Measurements from ENCODE around the gene SAPCD2. TPM values are rescaled to one million over a fixed set of nuclear protein-coding genes. Genes with fewer than 3 reads are reported as not detected.

SAPCD2 gene
- total RNA-seq, 1 experiment from 2014 or later, result 29.8 TPM

GRCh38 chr9:137106662-137107250 is 36.4 kb upstream of the SAPCD2 start:
- H3K18ac ChIP-seq (ENCODE audit: insufficient read length, low read depth, low read length), result no peak overlapping the region
- H4K5ac ChIP-seq (ENCODE audit: insufficient read length, low read depth, low read length), result no peak overlapping the region
- no peaks in the 10 kb centered on the region for H3K4me1 ChIP-seq (ENCODE audit: insufficient read depth, low read length)
- no peak overlapping the region for H2BK20ac ChIP-seq (ENCODE audit: low read depth, low read length, poor library complexity, severe bottlenecking)
- H3K79me1 ChIP-seq (ENCODE audit: insufficient read depth, low read depth, low read length, poor library complexity, severe bottlenecking), result no peaks in the 10 kb centered on the region
- H3K79me2 ChIP-seq (ENCODE audit: insufficient read depth, low read length), result no peaks in the 10 kb centered on the region
- no CpG with 5 or more reads among the region's 27 CpGs for WGBS (ENCODE audit: extremely low coverage, insufficient read length, low lambda C conversion rate)
- no peak overlapping the region for H4K91ac ChIP-seq (ENCODE audit: insufficient read length, low read depth, low read length)
- H3K23me2 ChIP-seq (ENCODE audit: insufficient read length, low read depth, low read length, poor library complexity, severe bottlenecking), result no peaks in the 10 kb centered on the region
- no peak for TF ChIP-seq CTCF (conservative IDR thresholded peaks at IDR 0.05)
- H3K4ac ChIP-seq (ENCODE audit: low read depth, low read length), result no peak overlapping the region
- H2BK12ac ChIP-seq (ENCODE audit: insufficient read length, low read depth, low read length), result no peak overlapping the region
- no peaks in the 10 kb centered on the region for H4K20me1 ChIP-seq (ENCODE audit: control insufficient read depth, insufficient read depth, insufficient read length)
- peaks cover 4 to 19% (median 5%) of the 10 kb centered on the region in 3 experiments; a peak in 6 of 7 replicates for H3K36me3 Mint-ChIP-seq (ENCODE audit: insufficient read depth in 1 of 3, low read depth in 3 of 3)
- peaks cover 2 to 3% of the 10 kb centered on the region in 2 experiments; a peak in 2 of 5 replicates for H3K9me3 Mint-ChIP-seq
- H3K14ac ChIP-seq (ENCODE audit: insufficient read depth, low read length), result no peak overlapping the region
- H3K27ac Mint-ChIP-seq, result no peak overlapping the region
- no peak overlapping the region for H3K56ac ChIP-seq (ENCODE audit: insufficient read length, low read depth, low read length)
- peaks cover 14% of the 10 kb centered on the region for H3K9me3 ChIP-seq (ENCODE audit: control insufficient read depth, low read depth, low read length)
- H2AFZ ChIP-seq (ENCODE audit: low read length), result no peak overlapping the region
- H3K27ac ChIP-seq (ENCODE audit: insufficient read length, low read depth, low read length), result no peak overlapping the region
- no peak overlapping the region for H3K4me2 ChIP-seq (ENCODE audit: insufficient read depth, insufficient read length, low read length)
- no peaks in the 10 kb centered on the region for H3K4me1 Mint-ChIP-seq
- H3T11ph ChIP-seq (ENCODE audit: low read length), result no peak overlapping the region
- H2BK5ac ChIP-seq (ENCODE audit: insufficient read length, low read length), result no peak overlapping the region
- no peaks in the 10 kb centered on the region; the same call in 1 of the 2 replicates for H3K27me3 Mint-ChIP-seq (ENCODE audit: low read depth)
- no peak overlapping the region for H2AK5ac ChIP-seq (ENCODE audit: insufficient read length, low read length)
- H3K4me3 Mint-ChIP-seq, result no peak overlapping the region
- no peaks in the 10 kb centered on the region for H3K27me3 ChIP-seq (ENCODE audit: insufficient read depth, low read length)
- no peak overlapping the region for H3K9ac ChIP-seq (ENCODE audit: extremely low read depth, insufficient read length, low read length)
- no peak overlapping the region for H2BK120ac ChIP-seq (ENCODE audit: low read depth, low read length, poor library complexity, severe bottlenecking)
- no peak overlapping the region for H2BK15ac ChIP-seq (ENCODE audit: low read depth, low read length)
- no peak overlapping the region for H3K23ac ChIP-seq (ENCODE audit: insufficient read length, low read depth, low read length)
- no peak for DNase-seq
- no peak overlapping the region for H4K8ac ChIP-seq (replicated peaks; ENCODE audit: insufficient read length, low read depth, low read length)

All from H9 (cell line).